ENCODE data around the gene NSD1.

- TF ChIP-seq CTCF (IDR thresholded peaks at IDR 0.05; ENCODE audit: control extremely low read depth in 1 of 3, insufficient read depth in 1 of 3, low read depth in 1 of 3, low read length in 3 of 3) (no peak), TAF7 (optimal IDR thresholded peaks at IDR 0.05; ENCODE audit: borderline replicate concordance, low read depth, low read length) (no peak), CEBPB (IDR thresholded peaks at IDR 0.05; ENCODE audit: low read depth, low read length) (no peak), PHF8 (conservative IDR thresholded peaks at IDR 0.05; ENCODE audit: low read depth, low read length) (no peak)
Measured at GRCh38 chr5:177232761-177233160, 99.2 kb downstream of the NSD1 start.
